Right ventricle myocardium superior (tissue), 1 donor: ENCODE measurements around the gene SPEN. TPM values are rescaled to one million over a fixed set of nuclear protein-coding genes. Genes with fewer than 3 reads are reported as not detected.

Experiments used
- ATAC-seq: fragments of 200-7000 bp; cut with Tn5 transposase; one replicate; pipeline ENCODE4 v1.9.1; 2020; ENCODE audit warnings: mild to moderate bottlenecking; ENCODE audit not compliant: poor library complexity
- DNase-seq: peaks from one replicate; pipeline ENCODE4 v3.0.0-alpha.2; 2020
- intact Hi-C: fragments of 100-400 bp; cut with DNase I; formaldehyde crosslinking; loops from one replicate; pipeline ENCODE4 v1.11.2; 2022
- total RNA-seq: library from RNA; stranded (reverse); fragmentation: NEBNext Ultra II Directional; extraction: Animal tissue kit (Norgen Biotek cat#: 25700); gene quantifications from one replicate; pipeline ENCODE4 v1.2.1, GENCODE V29; 2021
- donor health status: DM: no; HTN: yes; CAD: no; lungs with severe emphysema.

SPEN gene
- total RNA-seq, 1 donor from 2014 or later, result 20.3 TPM

DNA sequence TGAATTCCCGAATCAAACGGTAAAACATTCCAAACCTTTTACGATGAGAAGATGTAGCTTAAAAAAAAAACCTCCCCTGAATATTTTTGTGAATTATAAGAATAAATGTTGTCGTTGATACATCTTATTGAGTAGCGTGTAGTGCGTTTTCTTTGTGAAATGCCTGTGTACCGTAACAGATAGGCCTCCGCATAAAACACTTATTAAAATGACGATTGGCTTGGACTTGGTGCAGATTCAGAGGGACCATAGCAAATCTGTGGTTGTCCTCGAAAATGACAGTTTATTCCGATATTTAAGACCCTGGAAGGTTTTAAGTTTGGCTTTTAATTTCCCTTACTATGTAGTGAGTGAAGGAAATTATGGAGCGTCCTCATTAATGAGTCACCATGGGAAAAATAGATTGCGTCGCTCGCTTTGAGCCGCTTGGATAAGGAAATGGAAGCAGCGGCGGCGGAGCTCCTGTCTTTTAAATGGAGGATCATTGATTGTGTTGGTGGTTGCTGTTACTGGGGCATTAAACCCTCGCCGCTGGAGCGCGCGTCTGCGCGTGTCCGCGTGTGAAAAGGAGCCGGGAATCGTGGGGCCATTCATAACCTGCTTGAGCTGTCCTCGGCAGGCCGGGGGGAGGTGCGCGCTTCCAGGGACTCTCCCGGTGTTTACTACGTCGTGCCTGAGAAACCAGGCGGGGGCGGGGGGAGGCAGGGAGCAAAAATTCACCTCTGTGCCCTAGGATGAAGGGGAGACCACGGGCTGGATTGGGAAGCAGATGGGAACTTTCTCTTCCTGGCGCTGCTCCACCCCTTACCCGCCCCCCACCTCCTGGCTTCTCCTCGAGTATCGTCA is 1.6 kb downstream of the SPEN start:
- DNase-seq (peak; percentile 87), ATAC-seq (peak; percentile 36)
- intact Hi-C loops, result loop anchor here (2.0 to 5.0 kb wide), 2 partner anchors 14 to 38 kb away; no protein-coding TSS in a partner anchor

- ATAC-seq, result no peak
- no peak for DNase-seq
- intact Hi-C loops, result loop anchor here (2.0 to 5.0 kb wide), 2 partner anchors 15 to 37 kb away; no protein-coding TSS in a partner anchor
These were observed 2.3 kb downstream of the SPEN start for GRCh38 chr1:15849775-15850324.

GRCh38 chr1:15850471-15851001 is 3.0 kb downstream of the SPEN start:
- ATAC-seq, result no peak
- intact Hi-C loops, result no loop called here
- no peak for DNase-seq

- DNase-seq (no peak), ATAC-seq (no peak)
- intact Hi-C loops, result no loop called here
These were observed 3.9 kb downstream of the SPEN start for GRCh38 chr1:15851210-15852035.

- ATAC-seq, result no peak
- intact Hi-C loops, result no loop called here
These were observed 4.7 kb downstream of the SPEN start for GRCh38 chr1:15852036-15852827.

GRCh38 chr1:15852828-15853302 is 5.4 kb downstream of the SPEN start:
- ATAC-seq (no peak), DNase-seq (no peak)
- intact Hi-C loops, result no loop called here

More at GRCh38 chr1:15852036-15852827, 4.7 kb downstream of the SPEN start:
- DNase-seq, result no peak

DNA sequence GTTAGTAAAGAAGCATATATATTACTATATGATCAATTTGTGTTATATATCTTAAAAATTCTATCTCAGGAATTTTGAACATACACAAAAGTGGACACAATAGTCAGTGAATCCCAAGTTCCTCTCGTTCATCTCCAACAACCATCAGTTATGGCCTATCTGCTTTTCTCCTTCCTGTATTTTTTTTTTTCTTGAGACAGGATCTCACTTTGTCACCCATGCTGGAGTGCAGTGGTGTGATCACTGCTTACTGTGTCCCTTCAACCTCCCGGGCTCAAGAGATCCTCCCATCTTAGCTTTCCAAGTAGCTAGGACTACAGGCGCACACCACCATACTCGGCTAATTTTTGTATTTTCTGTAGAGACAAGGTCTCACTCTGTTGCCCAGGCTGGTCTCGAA is 9.4 kb downstream of the SPEN start:
- intact Hi-C loops, result no loop called here
- ATAC-seq, result no peak
- DNase-seq, result no peak

DNA sequence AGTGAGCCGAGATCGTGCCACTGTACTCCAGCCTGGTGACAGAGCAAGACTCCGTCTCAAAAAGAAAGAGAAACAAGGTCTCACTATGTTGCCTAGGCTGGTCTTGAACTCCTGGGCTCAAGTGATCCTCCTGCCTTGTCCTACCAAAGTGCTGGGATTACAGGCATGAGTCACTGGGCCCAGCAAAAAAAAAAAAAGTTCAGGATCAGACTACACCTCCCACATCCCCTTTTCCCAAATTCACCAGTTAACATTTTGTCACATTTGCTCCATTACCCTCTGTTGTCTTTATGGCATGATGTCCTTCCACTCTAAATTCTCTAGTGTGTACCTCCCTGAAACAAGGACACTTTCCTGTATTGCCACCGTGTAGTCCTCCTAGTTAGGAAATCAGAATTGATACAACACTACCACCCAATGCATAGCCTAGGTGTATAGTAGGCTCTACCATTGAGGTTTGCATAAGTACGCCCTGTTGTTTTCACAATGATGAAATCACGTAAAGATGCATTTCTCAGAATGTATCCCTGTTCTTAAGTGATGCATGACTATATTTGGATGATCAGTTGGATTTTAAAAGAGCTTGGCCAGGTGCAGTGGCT is 10.7 kb downstream of the SPEN start:
- intact Hi-C loops, result no loop called here
- ATAC-seq (no peak), DNase-seq (no peak)

DNA sequence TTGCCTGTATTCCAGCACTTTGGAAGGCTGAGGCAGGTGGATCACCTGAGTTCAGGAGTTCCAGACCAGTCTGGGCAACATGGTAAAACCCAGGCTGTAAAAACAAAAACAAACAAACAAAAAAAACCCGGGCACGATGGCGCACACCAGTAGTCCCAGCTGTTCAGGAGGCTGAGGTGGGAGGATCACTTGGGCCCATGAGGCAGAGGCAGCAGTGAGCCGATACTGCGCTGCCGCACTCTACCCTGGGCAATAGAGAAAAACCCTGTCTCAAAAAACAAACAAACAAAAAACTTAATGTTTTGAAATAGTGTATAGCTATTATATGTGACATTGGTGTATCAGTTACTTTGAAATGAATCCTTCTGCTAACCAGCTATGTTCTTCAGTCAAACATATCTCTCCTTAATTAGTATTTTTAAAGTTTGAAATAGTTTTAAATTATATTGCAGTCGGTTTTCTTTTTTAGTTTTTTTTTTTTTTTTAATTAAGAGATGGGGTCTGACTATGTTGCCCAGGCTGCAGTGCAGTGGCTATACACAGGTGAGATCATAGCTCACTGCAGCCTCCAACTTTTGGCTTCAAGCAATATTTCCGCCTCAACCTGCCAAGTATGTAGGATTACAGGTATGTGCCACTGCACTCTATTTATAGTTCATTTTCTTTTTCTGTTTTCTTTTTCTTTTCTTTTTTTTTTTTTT is 11.3 kb downstream of the SPEN start:
- no peak for DNase-seq
- ATAC-seq, result no peak
- intact Hi-C loops, result no loop called here

GRCh38 chr1:15863156-15863901 is 15.8 kb downstream of the SPEN start:
- ATAC-seq (peak; percentile 37), DNase-seq (no peak)
- intact Hi-C loops, result no loop called here

GRCh38 chr1:15866721-15867201 is 19.3 kb downstream of the SPEN start:
- intact Hi-C loops, result no loop called here
- DNase-seq (no peak), ATAC-seq (no peak)

- ATAC-seq (no peak), DNase-seq (no peak)
- intact Hi-C loops, result no loop called here
These were observed 19.8 kb downstream of the SPEN start for GRCh38 chr1:15867288-15867687.

- intact Hi-C loops, result no loop called here
- DNase-seq (no peak), ATAC-seq (no peak)
These were observed 21.9 kb downstream of the SPEN start for GRCh38 chr1:15869413-15869812.

GRCh38 chr1:15870421-15870820 is 22.9 kb downstream of the SPEN start:
- intact Hi-C loops, result no loop called here
- no peak for ATAC-seq
- DNase-seq, result no peak

GRCh38 chr1:15874471-15874870 is 27.0 kb downstream of the SPEN start:
- no peak for ATAC-seq
- DNase-seq, result no peak
- intact Hi-C loops, result no loop called here

GRCh38 chr1:15876357-15877055 is 29.0 kb downstream of the SPEN start:
- no peak for DNase-seq
- intact Hi-C loops, result no loop called here
- no peak for ATAC-seq
